ENCODE results near the gene SSBP2.
"Not testable (repeated sequence)": the region's sequence is repeated elsewhere in the genome, so short reads cannot be mapped to it uniquely, and the experiment has no call there.

The SSBP2 gene

GRCh38 chr5:81726297-81726696 lies 24.6 kb downstream of the SSBP2 start:
- DNase-seq, result no peak

- DNase-seq, result no peak
Measured at GRCh38 chr5:81724571-81724970, 26.3 kb downstream of the SSBP2 start.

GRCh38 chr5:81724108-81724507 lies 26.8 kb downstream of the SSBP2 start:
- DNase-seq, result no peak

- DNase-seq, result no peak
Measured at GRCh38 chr5:81721049-81721448, 29.8 kb downstream of the SSBP2 start.

GRCh38 chr5:81719743-81720345 lies 31.1 kb downstream of the SSBP2 start:
- DNase-seq, result no peak

GRCh38 chr5:81718300-81718699 lies 32.6 kb downstream of the SSBP2 start:
- no peak for DNase-seq

- no peak for DNase-seq
Measured at GRCh38 chr5:81717860-81718259, 33.0 kb downstream of the SSBP2 start.

GRCh38 chr5:81717226-81717625 lies 33.7 kb downstream of the SSBP2 start:
- no peak for DNase-seq

- not testable (repeated sequence) for DNase-seq
Measured at GRCh38 chr5:81714076-81714475, 36.8 kb downstream of the SSBP2 start.

- no peak for DNase-seq
Measured at GRCh38 chr5:81708889-81709288, 42.0 kb downstream of the SSBP2 start.

GRCh38 chr5:81703840-81704239 lies 47.1 kb downstream of the SSBP2 start:
- DNase-seq, result no peak

GRCh38 chr5:81700166-81700565 lies 50.7 kb downstream of the SSBP2 start:
- DNase-seq, result no peak

- DNase-seq, result no peak
Measured at GRCh38 chr5:81698813-81699212, 52.1 kb downstream of the SSBP2 start.

GRCh38 chr5:81696418-81697397 lies 54.2 kb downstream of the SSBP2 start:
- no peak for DNase-seq

- no peak for DNase-seq
Measured at GRCh38 chr5:81694726-81695125, 56.2 kb downstream of the SSBP2 start.

- DNase-seq, result no peak
Measured at GRCh38 chr5:81688215-81688614, 62.7 kb downstream of the SSBP2 start.

- DNase-seq, result no peak
Measured at GRCh38 chr5:81687292-81687691, 63.6 kb downstream of the SSBP2 start.

- DNase-seq, result no peak
Measured at GRCh38 chr5:81685471-81685870, 65.4 kb downstream of the SSBP2 start.

GRCh38 chr5:81679885-81680284 lies 71.0 kb downstream of the SSBP2 start:
- DNase-seq, result no peak

- DNase-seq, result no peak
Measured at GRCh38 chr5:81675420-81675819, 75.5 kb downstream of the SSBP2 start.

- DNase-seq, result no peak
Measured at GRCh38 chr5:81665795-81666194, 85.1 kb downstream of the SSBP2 start.

- DNase-seq, result not testable (repeated sequence)
Measured at GRCh38 chr5:81660624-81661023, 90.3 kb downstream of the SSBP2 start.

GRCh38 chr5:81657386-81657785 lies 93.5 kb downstream of the SSBP2 start:
- no peak for DNase-seq

- DNase-seq, result no peak
Measured at GRCh38 chr5:81656783-81657182, 94.1 kb downstream of the SSBP2 start.

Data from CD4-positive, alpha-beta T cell treated with Interleukin-1 beta for 1 hour (primary cell).